ENCODE data around the gene HS3ST6.

HS3ST6 gene

GRCh38 chr16:1863681-1864460 is 54.3 kb downstream of the HS3ST6 start:
- Mint-ChIP-seq H3K36me3 (no peaks in the 10 kb centered on the region), H3K4me1 (no peaks in the 10 kb centered on the region), H3K27ac (no peak overlapping the region), H3K4me3 (no peak overlapping the region), H3K9me3 (no peaks in the 10 kb centered on the region)
- ATAC-seq (no peak), DNase-seq (ENCODE audit: low spot score in 2 of 2) (no peak)

GRCh38 chr16:1862394-1862793 is 55.8 kb downstream of the HS3ST6 start:
- Mint-ChIP-seq H3K27ac (no peak overlapping the region), H3K9me3 (no peaks in the 10 kb centered on the region), H3K4me3 (no peak overlapping the region), H3K4me1 (no peaks in the 10 kb centered on the region), H3K36me3 (no peaks in the 10 kb centered on the region)
- DNase-seq (ENCODE audit: low spot score in 2 of 2), result no peak
- no peak for ATAC-seq

DNA sequence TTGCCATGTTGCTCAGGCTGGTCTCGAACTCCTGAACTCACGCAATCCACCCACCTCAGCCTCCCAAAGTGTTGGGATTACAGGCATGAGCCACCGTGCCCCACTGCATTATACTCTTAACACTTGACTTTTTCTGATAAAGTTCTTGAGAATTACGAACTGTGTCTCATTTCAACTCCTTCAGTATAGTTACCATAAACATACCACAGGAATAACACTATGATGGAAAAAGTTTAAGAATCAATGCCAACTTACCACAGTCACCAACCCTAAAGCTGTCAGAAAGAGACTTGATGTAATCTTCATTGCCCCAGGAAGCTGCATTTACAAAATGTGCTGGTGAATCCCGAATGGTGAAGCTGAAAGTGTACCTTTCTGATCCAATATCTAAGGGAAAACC is 56.5 kb downstream of the HS3ST6 start:
- Mint-ChIP-seq H3K4me1 (peaks cover 4% of the 10 kb centered on the region), H3K27ac (no peak overlapping the region), H3K36me3 (no peaks in the 10 kb centered on the region), H3K9me3 (no peaks in the 10 kb centered on the region), H3K4me3 (no peak overlapping the region)
- no peak for DNase-seq (ENCODE audit: low spot score in 2 of 2)
- peak; percentile 65 for ATAC-seq
